Hepatocyte (in vitro differentiated cells): ENCODE measurements around the gene PAX5.

Source experiments
- CTCF ChIP-seq: fragments of 200-600 bp; sonication (generic); IDR thresholded peaks from 2 replicates; pipeline ENCODE4 v1.5.1; 2016; ENCODE audit warnings: antibody characterized with exemption, mild to moderate bottlenecking; ENCODE audit not compliant: poor library complexity
- EZH2 ChIP-seq: fragments of 200-600 bp; sonication (generic); IDR thresholded peaks from 2 replicates; pipeline ENCODE4 v1.6.1; 2016; ENCODE audit warnings: antibody characterized with exemption, mild to moderate bottlenecking, borderline replicate concordance

- TF ChIP-seq CTCF, result no peak
- TF ChIP-seq EZH2, result no peak
Measured at GRCh38 chr9:36834736-36835135, 199.3 kb downstream of the PAX5 start.
